SK-N-SH (cell line): ENCODE data around the gene AOC1. TPM values are rescaled to one million over a fixed set of nuclear protein-coding genes. Genes with fewer than 3 reads are reported as not detected.

Experiments
- CTCF ChIA-PET: fragments of 300-600, 350-600 bp; formaldehyde crosslinking; extraction: SDS; loops from one replicate; lab custom pipeline; 2021; lab: Yijun Ruan, JAX
- POLR2A ChIA-PET: fragments of 350-600 bp; sonication (Branson Sonifier 250); formaldehyde crosslinking; extraction: SDS; loops from one replicate; lab custom pipeline; 2020; ENCODE audit warnings: antibody characterized with exemption, inconsistent platforms; lab: Yijun Ruan, JAX
- DNase-seq: peaks from one replicate; pipeline ENCODE4 v3.0.0; 2012
- H2AFZ ChIP-seq: fragments of 200-600 bp; sonication (generic); 2 replicates; pipeline ENCODE4 v1.8.1; 2016; ENCODE audit warnings: antibody characterized with exemption, mild to moderate bottlenecking, low read depth
- H3F3A ChIP-seq: fragments of 200-600 bp; sonication (generic); replicated peaks from 2 replicates; pipeline ENCODE3; 2016; ENCODE audit warnings: antibody characterized with exemption, mild to moderate bottlenecking; ENCODE audit not compliant: insufficient read depth
- H3K27ac ChIP-seq, 2 experiments: fragments of 200-500 bp in 1 of 2; fragments of 200-600 bp in 1 of 2; sonication (Bioruptor generic) in 1 of 2; sonication (generic), shearing (Covaris generic) in 1 of 2; 2 replicates each; pipeline versions ENCODE4 v1.5.1 to v1.6.1; 2014 to 2016; ENCODE audit warnings: low read depth in 2 of 2, inconsistent platforms in 1 of 2, low read length in 1 of 2, mild to moderate bottlenecking in 1 of 2, mixed read lengths in 1 of 2
- H3K27me3 ChIP-seq: fragments of 200-600 bp; sonication (generic), shearing (Covaris generic); 2 replicates; pipeline ENCODE4 v1.6.1; 2016; ENCODE audit warnings: mixed run types; ENCODE audit not compliant: insufficient read depth
- H3K36me3 ChIP-seq, 2 experiments: fragments of 200-500 bp in 1 of 2; fragments of 200-600 bp in 1 of 2; sonication (Bioruptor generic) in 1 of 2; sonication (generic) in 1 of 2; replicated peaks in 1 of 2; 2 replicates each; pipeline versions ENCODE3 to v1.5.1; 2014 to 2016; ENCODE audit warnings: low read length in 1 of 2, mild to moderate bottlenecking in 1 of 2; ENCODE audit not compliant: insufficient read depth in 2 of 2, control insufficient read depth in 1 of 2
- H3K4me1 ChIP-seq, 2 experiments: fragments of 200-500 bp in 1 of 2; fragments of 200-600 bp in 1 of 2; sonication (Bioruptor generic) in 1 of 2; sonication (generic), shearing (Covaris generic) in 1 of 2; 2 replicates each; pipeline versions ENCODE4 v1.5.1 to v1.6.1; 2014 to 2016; ENCODE audit warnings: low read depth in 1 of 2, low read length in 1 of 2, mixed run types in 1 of 2; ENCODE audit not compliant: insufficient read depth in 2 of 2, control insufficient read depth in 1 of 2
- H3K4me2 ChIP-seq: fragments of 200-600 bp; sonication (generic), shearing (Covaris generic); 2 replicates; pipeline ENCODE4 v1.6.1; 2017; ENCODE audit warnings: mixed run types
- H3K4me3 ChIP-seq, 2 experiments: fragments of 200-500 bp in 1 of 2; fragments of 200-600 bp in 1 of 2; sonication (Bioruptor generic) in 1 of 2; sonication (generic), shearing (Covaris generic) in 1 of 2; 2 replicates each; pipeline versions ENCODE4 v1.5.1 to v1.8.1; 2014 to 2016; ENCODE audit warnings: low read depth in 2 of 2, inconsistent platforms in 1 of 2, low read length in 1 of 2, mild to moderate bottlenecking in 1 of 2, mixed read lengths in 1 of 2, moderate library complexity in 1 of 2
- H3K79me2 ChIP-seq: fragments of 200-600 bp; sonication (generic); 2 replicates; pipeline ENCODE4 v1.8.1; 2017; ENCODE audit warnings: mild to moderate bottlenecking; ENCODE audit not compliant: insufficient read depth
- H3K9ac ChIP-seq: fragments of 200-600 bp; sonication (generic); 2 replicates; pipeline ENCODE4 v1.6.1; 2017; ENCODE audit warnings: mixed run types
- H3K9me2 ChIP-seq: fragments of 200-600 bp; sonication (generic); 2 replicates; pipeline ENCODE4 v1.6.1; 2017; ENCODE audit warnings: mixed run types
- H3K9me3 ChIP-seq: fragments of 200-600 bp; sonication (generic); 2 replicates; pipeline ENCODE4 v1.6.1; 2017; ENCODE audit warnings: mixed run types, mild to moderate bottlenecking, moderate library complexity
- H4K20me1 ChIP-seq: fragments of 200-600 bp; sonication (generic); 2 replicates; pipeline ENCODE4 v1.6.1; 2017; ENCODE audit warnings: mild to moderate bottlenecking, mixed run types; ENCODE audit not compliant: insufficient read depth
- EP300 ChIP-seq, 2 experiments: IDR thresholded peaks; 2 replicates each; pipeline versions ENCODE4 v1.4.0 to v1.6.1; 2012; ENCODE audit warnings: borderline replicate concordance in 1 of 2, low read depth in 1 of 2, low read length in 1 of 2
- FOSL2 ChIP-seq: IDR thresholded peaks from 2 replicates; pipeline ENCODE4 v1.4.0; 2012; ENCODE audit warnings: low read depth, mild to moderate bottlenecking, moderate library complexity, borderline replicate concordance
- FOXM1 ChIP-seq: IDR thresholded peaks from 2 replicates; pipeline ENCODE4 v1.4.0; 2012; ENCODE audit warnings: low read depth, mild to moderate bottlenecking
- GABPA ChIP-seq: IDR thresholded peaks from 2 replicates; pipeline ENCODE4 v1.4.0; 2012; ENCODE audit warnings: low read depth, mild to moderate bottlenecking
- JUND ChIP-seq: IDR thresholded peaks from 2 replicates; pipeline ENCODE4 v1.4.0; 2012
- MEF2A ChIP-seq: IDR thresholded peaks from 2 replicates; pipeline ENCODE4 v1.4.0; 2012; ENCODE audit warnings: low read depth, borderline replicate concordance
- MXI1 ChIP-seq: IDR thresholded peaks from 2 replicates; pipeline ENCODE4 v1.6.1; 2012; ENCODE audit warnings: mild to moderate bottlenecking, low read depth, low read length, improper control_type of control experiment
- NFIC ChIP-seq: IDR thresholded peaks from 2 replicates; pipeline ENCODE4 v1.4.0; 2012; ENCODE audit warnings: borderline replicate concordance
- POLR2AphosphoS5 ChIP-seq: IDR thresholded peaks from 2 replicates; pipeline ENCODE4 v1.6.1; 2012; ENCODE audit warnings: low read depth, low read length
- RAD21 ChIP-seq: IDR thresholded peaks from 2 replicates; pipeline ENCODE4 v1.6.1; 2012; ENCODE audit warnings: mild to moderate bottlenecking, low read length
- RCOR1 ChIP-seq: fragments of 150-350 bp; IDR thresholded peaks from 2 replicates; pipeline ENCODE4 v1.6.1; 2017; ENCODE audit warnings: antibody characterized with exemption, low read length
- RXRA ChIP-seq: IDR thresholded peaks from 2 replicates; pipeline ENCODE4 v1.4.0; 2012; ENCODE audit warnings: low read depth, mild to moderate bottlenecking, borderline replicate concordance
- SIN3A ChIP-seq: IDR thresholded peaks from 2 replicates; pipeline ENCODE4 v1.6.1; 2012; ENCODE audit warnings: low read depth, mild to moderate bottlenecking, low read length, moderate library complexity, borderline replicate concordance
- SMC3 ChIP-seq: IDR thresholded peaks from 2 replicates; pipeline ENCODE4 v1.6.1; 2012; ENCODE audit warnings: low read depth, low read length, improper control_type of control experiment
- TCF12 ChIP-seq: IDR thresholded peaks from 2 replicates; pipeline ENCODE4 v1.4.0; 2012
- TEAD4 ChIP-seq: IDR thresholded peaks from 2 replicates; pipeline ENCODE4 v1.4.0; 2012; ENCODE audit warnings: mild to moderate bottlenecking, borderline replicate concordance; ENCODE audit not compliant: insufficient read depth
- YY1 ChIP-seq: IDR thresholded peaks from 2 replicates; pipeline ENCODE4 v1.4.0; 2012; ENCODE audit warnings: low read depth, mild to moderate bottlenecking
- polyA plus RNA-seq, 3 experiments: library from polyadenylated mRNA; depleted of rRNA; stranded (reverse); fragments of >200 nt; gene quantifications; 2 replicates each; pipeline ENCODE4 v1.2.3, GENCODE V29; 2012
- TF ChIP-seq, protein P1 (sequence below): IDR thresholded peaks from 2 replicates; pipeline ENCODE4; 2012
- TF ChIP-seq, protein P2 (sequence below): fragments of 200-600 bp; sonication (generic); IDR thresholded peaks from 2 replicates; pipeline ENCODE4 v1.6.1; 2017; ENCODE audit warnings: antibody characterized with exemption, mild to moderate bottlenecking, moderate library complexity
- TF ChIP-seq, protein P3 (sequence below): IDR thresholded peaks from 2 replicates; pipeline ENCODE4 v1.6.1; 2012; ENCODE audit warnings: mild to moderate bottlenecking, low read depth, low read length, moderate library complexity
- TF ChIP-seq, protein P4 (sequence below): IDR thresholded peaks from 2 replicates; pipeline ENCODE4 v1.4.0; 2012; ENCODE audit warnings: low read depth

Gene AOC1
- polyA plus RNA-seq, 1 of the 3 experiments (the other 2 are of a cell fraction) = not detected

GRCh38 chr7:150869467-150869866 lies 17.1 kb downstream of the AOC1 start (continued):
- TF ChIP-seq, protein P1, sequence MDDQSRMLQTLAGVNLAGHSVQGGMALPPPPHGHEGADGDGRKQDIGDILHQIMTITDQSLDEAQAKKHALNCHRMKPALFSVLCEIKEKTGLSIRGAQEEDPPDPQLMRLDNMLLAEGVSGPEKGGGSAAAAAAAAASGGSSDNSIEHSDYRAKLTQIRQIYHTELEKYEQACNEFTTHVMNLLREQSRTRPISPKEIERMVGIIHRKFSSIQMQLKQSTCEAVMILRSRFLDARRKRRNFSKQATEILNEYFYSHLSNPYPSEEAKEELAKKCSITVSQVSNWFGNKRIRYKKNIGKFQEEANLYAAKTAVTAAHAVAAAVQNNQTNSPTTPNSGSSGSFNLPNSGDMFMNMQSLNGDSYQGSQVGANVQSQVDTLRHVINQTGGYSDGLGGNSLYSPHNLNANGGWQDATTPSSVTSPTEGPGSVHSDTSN = no peak
- TF ChIP-seq MEF2A (no peak), JUND (no peak)

GRCh38 chr7:150871601-150872000 lies 19.3 kb downstream of the AOC1 start:
- Histone ChIP-seq H3K4me2 (no peak overlapping the region), H3K4me1 (peaks cover 0 to 4% of the 10 kb centered on the region in 2 experiments; a peak in 1 of 4 replicates), H3K27me3 (no peaks in the 10 kb centered on the region), H3K9ac (no peak overlapping the region), H3K36me3 (no peaks in the 10 kb centered on the region), H4K20me1 (no peaks in the 10 kb centered on the region), H3F3A (no peaks in the 10 kb centered on the region), H3K9me3 (peaks cover 7% of the 10 kb centered on the region; the same call in 1 of the 2 replicates), H2AFZ (no peak overlapping the region), H3K9me2 (no peaks in the 10 kb centered on the region), H3K27ac (no peak overlapping the region), H3K4me3 (no peak overlapping the region), H3K79me2 (no peaks in the 10 kb centered on the region)
- CTCF ChIA-PET = interaction anchor here (1.2 to 4.0 kb wide), 4 partner anchors 21 to 93 kb away, joined by 3 to 21 read pairs (median 8); no protein-coding TSS in a partner anchor
- no peak for DNase-seq
- POLR2A ChIA-PET = no interaction called here
- TF ChIP-seq NFIC = no peak
- TF ChIP-seq, protein P2, sequence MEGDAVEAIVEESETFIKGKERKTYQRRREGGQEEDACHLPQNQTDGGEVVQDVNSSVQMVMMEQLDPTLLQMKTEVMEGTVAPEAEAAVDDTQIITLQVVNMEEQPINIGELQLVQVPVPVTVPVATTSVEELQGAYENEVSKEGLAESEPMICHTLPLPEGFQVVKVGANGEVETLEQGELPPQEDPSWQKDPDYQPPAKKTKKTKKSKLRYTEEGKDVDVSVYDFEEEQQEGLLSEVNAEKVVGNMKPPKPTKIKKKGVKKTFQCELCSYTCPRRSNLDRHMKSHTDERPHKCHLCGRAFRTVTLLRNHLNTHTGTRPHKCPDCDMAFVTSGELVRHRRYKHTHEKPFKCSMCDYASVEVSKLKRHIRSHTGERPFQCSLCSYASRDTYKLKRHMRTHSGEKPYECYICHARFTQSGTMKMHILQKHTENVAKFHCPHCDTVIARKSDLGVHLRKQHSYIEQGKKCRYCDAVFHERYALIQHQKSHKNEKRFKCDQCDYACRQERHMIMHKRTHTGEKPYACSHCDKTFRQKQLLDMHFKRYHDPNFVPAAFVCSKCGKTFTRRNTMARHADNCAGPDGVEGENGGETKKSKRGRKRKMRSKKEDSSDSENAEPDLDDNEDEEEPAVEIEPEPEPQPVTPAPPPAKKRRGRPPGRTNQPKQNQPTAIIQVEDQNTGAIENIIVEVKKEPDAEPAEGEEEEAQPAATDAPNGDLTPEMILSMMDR = no peak
- TF ChIP-seq YY1 = no peak
- TF ChIP-seq FOXM1 = no peak
- TF ChIP-seq, protein P3, sequence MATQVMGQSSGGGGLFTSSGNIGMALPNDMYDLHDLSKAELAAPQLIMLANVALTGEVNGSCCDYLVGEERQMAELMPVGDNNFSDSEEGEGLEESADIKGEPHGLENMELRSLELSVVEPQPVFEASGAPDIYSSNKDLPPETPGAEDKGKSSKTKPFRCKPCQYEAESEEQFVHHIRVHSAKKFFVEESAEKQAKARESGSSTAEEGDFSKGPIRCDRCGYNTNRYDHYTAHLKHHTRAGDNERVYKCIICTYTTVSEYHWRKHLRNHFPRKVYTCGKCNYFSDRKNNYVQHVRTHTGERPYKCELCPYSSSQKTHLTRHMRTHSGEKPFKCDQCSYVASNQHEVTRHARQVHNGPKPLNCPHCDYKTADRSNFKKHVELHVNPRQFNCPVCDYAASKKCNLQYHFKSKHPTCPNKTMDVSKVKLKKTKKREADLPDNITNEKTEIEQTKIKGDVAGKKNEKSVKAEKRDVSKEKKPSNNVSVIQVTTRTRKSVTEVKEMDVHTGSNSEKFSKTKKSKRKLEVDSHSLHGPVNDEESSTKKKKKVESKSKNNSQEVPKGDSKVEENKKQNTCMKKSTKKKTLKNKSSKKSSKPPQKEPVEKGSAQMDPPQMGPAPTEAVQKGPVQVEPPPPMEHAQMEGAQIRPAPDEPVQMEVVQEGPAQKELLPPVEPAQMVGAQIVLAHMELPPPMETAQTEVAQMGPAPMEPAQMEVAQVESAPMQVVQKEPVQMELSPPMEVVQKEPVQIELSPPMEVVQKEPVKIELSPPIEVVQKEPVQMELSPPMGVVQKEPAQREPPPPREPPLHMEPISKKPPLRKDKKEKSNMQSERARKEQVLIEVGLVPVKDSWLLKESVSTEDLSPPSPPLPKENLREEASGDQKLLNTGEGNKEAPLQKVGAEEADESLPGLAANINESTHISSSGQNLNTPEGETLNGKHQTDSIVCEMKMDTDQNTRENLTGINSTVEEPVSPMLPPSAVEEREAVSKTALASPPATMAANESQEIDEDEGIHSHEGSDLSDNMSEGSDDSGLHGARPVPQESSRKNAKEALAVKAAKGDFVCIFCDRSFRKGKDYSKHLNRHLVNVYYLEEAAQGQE = no peak
- TF ChIP-seq POLR2AphosphoS5 = no peak
- TF ChIP-seq, protein P4, sequence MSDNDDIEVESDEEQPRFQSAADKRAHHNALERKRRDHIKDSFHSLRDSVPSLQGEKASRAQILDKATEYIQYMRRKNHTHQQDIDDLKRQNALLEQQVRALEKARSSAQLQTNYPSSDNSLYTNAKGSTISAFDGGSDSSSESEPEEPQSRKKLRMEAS = no peak
- no peak for TF ChIP-seq EP300 (IDR thresholded peaks at IDR 0.05; ENCODE audit: borderline replicate concordance in 1 of 2, low read depth in 1 of 2, low read length in 1 of 2)
- no peak for TF ChIP-seq GABPA
- no peak for TF ChIP-seq MXI1
- TF ChIP-seq SIN3A = no peak
- no peak for TF ChIP-seq TCF12
- TF ChIP-seq JUND = no peak
- no peak for TF ChIP-seq RAD21
- TF ChIP-seq RXRA = no peak
- no peak for TF ChIP-seq SMC3
- TF ChIP-seq TEAD4 = no peak
- no peak for TF ChIP-seq FOSL2
- TF ChIP-seq RCOR1 = no peak
